Retinal pigment epithelial cell (primary cell): ENCODE results near the gene KIAA1671.

ENCODE experiments used
- DNase-seq: peaks from one replicate; pipeline ENCODE4 v3.0.0-alpha.2; 2010; ENCODE audit warnings: low read depth
- H3K4me3 ChIP-seq: 2 replicates; pipeline ENCODE4 v1.5.1; 2011; ENCODE audit warnings: mild to moderate bottlenecking, low read length, control low read depth, moderate library complexity
- TF ChIP-seq, protein P1 (sequence below): conservative IDR thresholded peaks from 2 replicates; pipeline ENCODE4 v1.5.1; 2011; ENCODE audit warnings: low read depth, low read length, control low read depth, inconsistent platforms

KIAA1671 gene

DNA sequence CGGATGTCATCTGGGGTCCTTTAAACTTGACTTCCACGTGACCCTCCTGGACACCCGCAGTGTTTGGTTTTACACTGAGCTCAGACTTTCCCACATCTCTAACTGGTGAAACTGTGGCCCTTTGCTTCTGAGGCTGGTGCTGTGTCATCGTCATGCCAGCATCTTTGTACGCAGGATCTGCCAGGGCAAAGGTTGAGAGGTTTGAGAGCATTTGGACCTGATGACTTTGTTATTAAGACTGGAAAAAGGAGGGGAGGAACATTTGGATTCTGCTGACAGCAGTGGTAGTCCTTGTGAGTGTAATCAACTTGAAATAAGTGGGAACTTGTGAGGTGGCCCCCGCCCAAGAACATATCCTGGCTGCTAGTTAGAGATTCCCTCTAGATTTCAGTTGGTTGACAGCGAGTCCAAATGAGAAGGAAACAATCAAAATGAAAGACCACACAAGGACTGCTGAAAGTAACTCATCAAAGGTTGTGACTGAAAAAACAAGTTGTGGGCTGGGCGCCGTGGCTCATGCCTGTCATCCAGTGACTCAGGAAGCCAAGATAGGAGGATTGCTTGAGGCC is 102.5 kb downstream of the KIAA1671 start:
- no peak for DNase-seq
- no peak overlapping the region for H3K4me3 ChIP-seq
- TF ChIP-seq, protein P1, sequence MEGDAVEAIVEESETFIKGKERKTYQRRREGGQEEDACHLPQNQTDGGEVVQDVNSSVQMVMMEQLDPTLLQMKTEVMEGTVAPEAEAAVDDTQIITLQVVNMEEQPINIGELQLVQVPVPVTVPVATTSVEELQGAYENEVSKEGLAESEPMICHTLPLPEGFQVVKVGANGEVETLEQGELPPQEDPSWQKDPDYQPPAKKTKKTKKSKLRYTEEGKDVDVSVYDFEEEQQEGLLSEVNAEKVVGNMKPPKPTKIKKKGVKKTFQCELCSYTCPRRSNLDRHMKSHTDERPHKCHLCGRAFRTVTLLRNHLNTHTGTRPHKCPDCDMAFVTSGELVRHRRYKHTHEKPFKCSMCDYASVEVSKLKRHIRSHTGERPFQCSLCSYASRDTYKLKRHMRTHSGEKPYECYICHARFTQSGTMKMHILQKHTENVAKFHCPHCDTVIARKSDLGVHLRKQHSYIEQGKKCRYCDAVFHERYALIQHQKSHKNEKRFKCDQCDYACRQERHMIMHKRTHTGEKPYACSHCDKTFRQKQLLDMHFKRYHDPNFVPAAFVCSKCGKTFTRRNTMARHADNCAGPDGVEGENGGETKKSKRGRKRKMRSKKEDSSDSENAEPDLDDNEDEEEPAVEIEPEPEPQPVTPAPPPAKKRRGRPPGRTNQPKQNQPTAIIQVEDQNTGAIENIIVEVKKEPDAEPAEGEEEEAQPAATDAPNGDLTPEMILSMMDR, result no peak

DNA sequence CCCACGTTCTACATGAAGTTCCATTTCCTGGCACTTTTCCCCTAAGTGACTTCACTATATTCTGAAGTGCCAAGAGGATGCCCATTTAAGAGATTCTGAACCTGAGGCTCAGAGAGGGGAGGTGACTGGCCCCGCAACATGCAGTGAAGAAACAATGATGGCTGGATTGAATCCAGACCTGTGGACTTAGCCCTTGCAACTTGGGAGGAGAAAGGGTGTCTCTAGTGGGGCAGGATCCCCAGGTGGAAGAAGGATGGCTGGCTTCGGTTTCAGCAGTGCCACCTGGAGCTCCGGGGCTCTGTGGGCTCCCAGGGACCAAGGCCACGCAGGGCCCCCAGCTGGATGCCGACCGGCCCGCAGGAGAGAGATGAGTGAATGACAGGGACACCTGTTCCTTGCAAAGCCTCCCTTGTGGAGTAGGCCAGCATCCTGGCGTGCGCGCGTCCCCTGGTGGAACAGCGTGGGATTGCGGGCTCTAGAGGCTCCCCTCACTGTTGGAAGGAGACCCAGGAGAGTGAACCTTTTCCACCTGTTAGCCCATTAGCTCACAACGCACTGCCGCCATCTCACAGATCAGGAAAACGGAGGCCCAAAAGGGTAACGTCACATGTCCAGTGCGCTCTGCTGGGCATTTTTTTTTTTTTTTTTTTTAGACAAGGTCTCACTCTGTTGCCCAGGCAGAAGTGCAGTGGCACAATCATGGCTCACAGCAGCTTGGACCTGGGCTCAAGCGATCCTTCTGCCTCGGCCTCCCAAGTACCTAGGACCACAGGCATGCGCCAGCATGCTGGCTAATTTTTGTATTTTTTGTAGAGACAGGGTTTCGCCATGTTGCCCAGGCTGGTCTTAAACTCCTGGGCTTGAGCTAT is 104.7 kb downstream of the KIAA1671 start:
- TF ChIP-seq, protein P1, result peak; percentile 98
- H3K4me3 ChIP-seq, result no peak overlapping the region
- DNase-seq, result no peak

DNA sequence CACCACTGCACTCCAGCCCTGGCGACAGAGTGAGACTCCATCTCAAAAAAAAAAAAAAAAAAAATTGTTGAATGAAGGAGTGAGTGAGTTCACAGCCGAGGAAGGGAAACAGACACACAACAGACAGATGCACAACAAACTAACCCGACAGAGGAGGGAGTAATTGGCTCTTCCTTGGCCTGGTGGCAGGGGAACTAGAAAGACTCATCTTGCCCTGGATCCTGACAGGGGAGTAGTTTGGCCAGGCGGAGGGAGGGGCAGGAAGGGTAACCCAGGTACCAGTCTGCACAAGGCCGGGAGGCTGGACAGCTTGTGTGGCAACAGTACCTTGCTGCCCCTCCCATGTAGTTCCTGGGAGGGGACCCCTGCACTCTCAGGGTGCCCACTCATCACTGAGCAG is 106.9 kb downstream of the KIAA1671 start:
- DNase-seq, result no peak
- no peak overlapping the region for H3K4me3 ChIP-seq
- TF ChIP-seq, protein P1, result no peak

DNA sequence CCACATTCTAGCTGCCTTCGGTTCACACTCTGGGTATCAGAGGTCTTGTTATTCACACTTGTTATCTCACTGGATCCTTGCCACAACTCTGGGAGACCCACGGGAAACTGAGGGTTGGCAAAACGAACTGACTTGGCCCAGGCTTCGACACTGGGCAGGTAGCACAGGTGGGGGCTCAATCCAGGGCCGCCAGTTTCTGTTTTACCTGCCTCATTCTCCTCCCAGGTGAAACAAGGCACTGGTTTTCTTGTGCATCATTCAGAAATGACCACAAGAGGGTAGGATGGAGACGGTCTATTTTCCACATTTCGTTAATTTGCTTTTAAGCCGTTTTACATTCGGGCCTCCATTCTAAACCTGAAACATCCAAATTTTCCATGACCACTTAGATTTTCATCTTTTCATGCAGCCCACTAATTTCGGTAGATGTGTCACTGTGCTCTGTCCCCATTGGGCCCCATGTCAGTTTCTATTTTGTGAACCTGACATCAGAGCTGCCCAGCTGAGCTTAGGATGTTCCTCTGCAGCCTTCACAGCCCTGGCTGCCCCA is 108.1 kb downstream of the KIAA1671 start:
- no peak for DNase-seq
- no peak overlapping the region for H3K4me3 ChIP-seq
- TF ChIP-seq, protein P1, result peak; percentile 52

DNA sequence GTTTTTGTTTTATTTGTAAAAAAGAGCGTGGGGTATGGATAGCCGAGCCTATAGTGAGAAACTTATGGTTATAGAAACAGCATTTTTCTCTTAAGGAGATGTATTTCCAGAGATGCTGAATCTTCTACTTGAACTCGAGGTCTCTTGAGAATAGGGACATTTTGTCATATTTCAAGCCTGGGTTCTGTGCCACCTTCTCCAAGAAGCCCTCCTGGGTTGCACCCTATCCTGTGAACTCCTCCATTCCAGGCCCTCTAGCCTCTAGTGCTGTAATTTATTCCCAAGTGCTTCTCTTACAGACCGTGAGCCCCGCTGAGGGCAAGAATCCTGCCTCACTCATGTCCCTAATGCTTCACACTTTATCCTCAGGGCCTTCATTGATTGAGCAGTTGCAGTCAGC is 108.6 kb downstream of the KIAA1671 start:
- DNase-seq, result no peak
- no peak overlapping the region for H3K4me3 ChIP-seq
- TF ChIP-seq, protein P1, result no peak

DNA sequence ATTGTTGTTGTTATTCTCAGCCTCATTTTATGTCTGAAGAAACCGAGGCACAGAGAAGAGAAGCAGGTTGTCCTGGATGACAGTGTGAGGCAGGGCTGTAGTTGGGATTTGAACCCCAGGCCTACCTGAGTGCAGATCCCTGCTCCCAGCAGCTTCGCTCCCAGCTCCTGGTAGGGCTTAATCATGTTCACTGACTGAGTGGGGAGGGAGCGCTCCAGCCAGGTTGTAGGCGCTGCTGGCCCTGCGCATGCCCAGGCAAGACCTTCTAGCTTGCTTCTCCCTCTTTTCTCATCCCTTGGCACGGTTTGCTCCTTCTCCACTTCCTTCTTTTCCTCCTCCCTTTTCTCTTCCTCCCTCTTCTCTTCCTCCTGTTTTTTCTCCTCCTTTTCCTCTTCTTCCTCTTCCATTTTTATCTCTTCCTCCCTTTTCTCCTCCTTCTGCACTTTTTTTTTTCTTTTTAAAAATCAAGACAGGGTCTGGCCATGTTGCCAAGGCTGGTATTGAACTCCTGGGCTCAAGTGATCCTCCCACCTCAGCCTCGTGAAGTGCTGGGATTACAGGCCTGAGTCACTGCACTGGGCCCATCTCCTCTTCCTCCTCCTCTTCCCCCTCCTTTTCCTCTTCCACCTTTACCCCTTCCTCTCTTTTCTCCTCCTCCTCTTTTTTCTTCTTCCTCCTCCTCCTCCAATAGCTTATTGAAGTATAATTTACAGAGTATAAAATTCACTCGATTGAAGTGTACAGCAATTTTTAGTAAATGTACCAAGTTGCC is 109.3 kb downstream of the KIAA1671 start:
- H3K4me3 ChIP-seq, result no peak overlapping the region
- DNase-seq, result no peak

More for the DNA sequence above, 109.3 kb downstream of the KIAA1671 start:
- TF ChIP-seq, protein P1, result no peak
